ENCODE data around the gene CDH23.

DNA sequence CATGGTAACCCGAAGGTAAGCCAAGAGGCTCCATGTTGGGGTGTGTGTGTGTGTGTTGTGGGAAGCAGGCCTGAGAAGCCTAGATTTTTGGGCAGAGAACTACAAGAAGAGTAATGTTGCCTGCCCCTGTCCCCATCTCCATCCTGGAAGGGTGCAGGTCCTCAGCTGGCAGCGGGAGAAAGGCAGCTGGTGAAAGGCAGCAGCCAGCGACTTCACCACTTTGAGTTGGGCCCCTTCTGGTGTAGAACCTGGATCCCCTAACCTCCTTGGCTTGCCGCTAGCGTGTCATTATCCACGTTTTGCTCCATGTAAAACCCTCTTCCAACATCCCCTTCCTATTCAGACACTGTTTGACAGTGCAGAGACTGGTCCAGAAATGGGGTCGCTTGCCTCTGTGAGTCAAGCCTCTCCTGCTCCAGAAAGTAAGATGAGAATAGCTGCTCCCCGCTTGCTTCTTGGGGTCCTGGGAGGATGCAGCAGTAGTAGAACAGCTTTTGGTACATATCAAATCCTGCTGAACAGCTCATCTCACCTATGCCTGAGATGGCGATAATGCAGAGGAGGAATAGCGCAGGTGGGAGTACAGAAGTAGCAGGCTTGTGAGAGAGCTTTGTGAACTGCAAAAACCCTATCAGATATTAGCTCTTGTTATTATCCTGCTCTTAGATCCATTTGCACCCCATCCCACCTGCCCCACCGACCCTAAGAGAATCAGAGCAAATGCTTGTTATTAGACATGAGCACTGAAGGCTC is 22.1 kb upstream of the CDH23 start:
- TF ChIP-seq, protein P1, sequence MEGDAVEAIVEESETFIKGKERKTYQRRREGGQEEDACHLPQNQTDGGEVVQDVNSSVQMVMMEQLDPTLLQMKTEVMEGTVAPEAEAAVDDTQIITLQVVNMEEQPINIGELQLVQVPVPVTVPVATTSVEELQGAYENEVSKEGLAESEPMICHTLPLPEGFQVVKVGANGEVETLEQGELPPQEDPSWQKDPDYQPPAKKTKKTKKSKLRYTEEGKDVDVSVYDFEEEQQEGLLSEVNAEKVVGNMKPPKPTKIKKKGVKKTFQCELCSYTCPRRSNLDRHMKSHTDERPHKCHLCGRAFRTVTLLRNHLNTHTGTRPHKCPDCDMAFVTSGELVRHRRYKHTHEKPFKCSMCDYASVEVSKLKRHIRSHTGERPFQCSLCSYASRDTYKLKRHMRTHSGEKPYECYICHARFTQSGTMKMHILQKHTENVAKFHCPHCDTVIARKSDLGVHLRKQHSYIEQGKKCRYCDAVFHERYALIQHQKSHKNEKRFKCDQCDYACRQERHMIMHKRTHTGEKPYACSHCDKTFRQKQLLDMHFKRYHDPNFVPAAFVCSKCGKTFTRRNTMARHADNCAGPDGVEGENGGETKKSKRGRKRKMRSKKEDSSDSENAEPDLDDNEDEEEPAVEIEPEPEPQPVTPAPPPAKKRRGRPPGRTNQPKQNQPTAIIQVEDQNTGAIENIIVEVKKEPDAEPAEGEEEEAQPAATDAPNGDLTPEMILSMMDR (IDR thresholded peaks at IDR 0.05; ENCODE audit: poor library complexity), result no peak
- no peak for TF ChIP-seq EZH2 (IDR thresholded peaks at IDR 0.05; ENCODE audit: borderline replicate concordance)
- TF ChIP-seq EZH2phosphoT487 (IDR thresholded peaks at IDR 0.05; ENCODE audit: low read depth, severe bottlenecking, unreplicated experiment), result no peak
